ENCODE data around the gene GRAMD2A. TPM values are rescaled to one million over a fixed set of nuclear protein-coding genes. Genes with fewer than 3 reads are reported as not detected.

Gene GRAMD2A
- 0.74 and 1.5 TPM in 2 replicates for total RNA-seq

DNA sequence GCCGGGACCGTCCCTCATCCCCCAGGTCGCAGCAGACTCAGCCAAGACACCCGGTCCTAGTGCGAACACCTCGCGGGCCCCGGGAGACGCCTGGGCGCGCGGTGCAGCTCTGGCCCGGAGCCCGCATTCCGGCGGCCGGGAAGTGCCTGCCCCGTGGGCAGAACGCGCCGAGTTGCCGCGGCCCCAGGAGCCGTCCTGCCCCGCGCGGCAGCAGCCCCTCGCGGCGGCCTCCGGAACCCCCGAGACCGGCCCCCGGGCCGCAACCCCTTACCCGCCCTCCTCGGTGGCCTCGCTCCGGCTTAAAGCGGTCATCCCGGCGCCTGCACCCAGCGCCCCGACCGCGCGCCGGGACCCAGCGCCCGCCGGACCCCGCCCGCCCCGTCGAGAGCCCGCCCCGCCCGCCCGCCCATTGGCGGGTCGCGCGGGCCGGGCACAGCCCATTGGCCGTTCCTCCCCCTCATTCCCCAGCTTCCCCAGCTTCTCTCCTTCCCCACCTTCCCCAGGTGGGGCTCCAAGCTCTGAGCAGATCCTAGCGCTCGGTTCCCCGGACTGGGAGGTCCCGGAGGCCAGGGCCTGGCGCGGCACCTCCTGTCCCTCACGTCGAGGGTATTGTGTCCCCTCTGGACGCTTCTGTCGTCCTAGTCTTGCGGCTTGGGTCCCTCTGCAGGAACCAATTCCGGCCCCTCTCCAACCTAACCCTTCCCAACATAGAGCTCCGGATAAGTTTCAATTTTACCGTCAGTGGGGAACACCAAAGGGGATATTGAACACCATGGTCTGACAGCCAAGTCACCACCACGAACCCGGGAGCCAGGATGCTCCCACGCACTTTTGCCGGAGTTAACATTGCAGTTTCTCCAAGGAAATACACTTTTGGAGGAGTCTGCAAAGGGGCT is at the start of gene GRAMD2A:
Gene GRAMD2A, minus strand, starts transcription at position 328 of the 896 bp plus-strand sequence.

DNA sequence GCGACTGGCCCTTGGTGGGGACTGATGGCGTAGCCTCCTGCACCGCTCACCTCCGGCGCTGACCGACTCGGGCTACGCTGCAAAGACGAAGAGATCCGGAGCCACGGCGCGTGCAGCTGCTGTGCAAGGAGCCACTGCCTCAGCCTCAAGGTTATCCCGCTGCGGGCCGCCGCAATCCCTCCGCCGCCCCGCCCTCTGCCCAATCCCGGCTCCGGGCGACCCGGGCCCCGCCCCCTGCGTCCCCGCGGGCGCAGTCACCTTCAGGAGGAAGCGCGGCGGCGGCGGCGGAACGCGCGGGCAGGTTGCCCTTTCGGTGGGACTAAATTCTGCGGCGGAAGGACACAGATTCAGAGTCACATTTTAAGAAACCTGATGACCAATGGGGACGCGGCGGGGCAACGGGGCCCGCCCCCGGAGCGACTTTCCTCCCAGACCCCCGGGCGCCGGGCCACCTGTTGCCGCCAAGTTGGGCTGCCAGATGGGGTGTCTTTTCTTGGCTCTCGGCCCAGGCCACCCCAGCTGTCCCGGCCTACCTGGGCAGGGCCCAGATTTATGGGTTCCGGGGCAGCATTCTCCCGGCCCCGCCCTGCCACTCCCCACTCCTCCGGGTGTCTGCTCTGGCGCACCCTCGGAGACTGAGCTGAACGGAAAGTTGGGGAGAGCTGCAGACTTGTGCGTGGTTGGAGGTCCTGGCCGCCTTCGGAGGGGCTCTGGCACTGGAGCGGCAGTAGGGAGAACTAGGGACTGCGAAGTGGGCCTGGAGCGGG is 33.7 kb upstream of the GRAMD2A start, which contains the start of gene PKM:
Gene PKM, minus strand, starts transcription at position 125 of the 767 bp plus-strand sequence. CDS start 12,093 bp downstream, outside the sequence.

DNA sequence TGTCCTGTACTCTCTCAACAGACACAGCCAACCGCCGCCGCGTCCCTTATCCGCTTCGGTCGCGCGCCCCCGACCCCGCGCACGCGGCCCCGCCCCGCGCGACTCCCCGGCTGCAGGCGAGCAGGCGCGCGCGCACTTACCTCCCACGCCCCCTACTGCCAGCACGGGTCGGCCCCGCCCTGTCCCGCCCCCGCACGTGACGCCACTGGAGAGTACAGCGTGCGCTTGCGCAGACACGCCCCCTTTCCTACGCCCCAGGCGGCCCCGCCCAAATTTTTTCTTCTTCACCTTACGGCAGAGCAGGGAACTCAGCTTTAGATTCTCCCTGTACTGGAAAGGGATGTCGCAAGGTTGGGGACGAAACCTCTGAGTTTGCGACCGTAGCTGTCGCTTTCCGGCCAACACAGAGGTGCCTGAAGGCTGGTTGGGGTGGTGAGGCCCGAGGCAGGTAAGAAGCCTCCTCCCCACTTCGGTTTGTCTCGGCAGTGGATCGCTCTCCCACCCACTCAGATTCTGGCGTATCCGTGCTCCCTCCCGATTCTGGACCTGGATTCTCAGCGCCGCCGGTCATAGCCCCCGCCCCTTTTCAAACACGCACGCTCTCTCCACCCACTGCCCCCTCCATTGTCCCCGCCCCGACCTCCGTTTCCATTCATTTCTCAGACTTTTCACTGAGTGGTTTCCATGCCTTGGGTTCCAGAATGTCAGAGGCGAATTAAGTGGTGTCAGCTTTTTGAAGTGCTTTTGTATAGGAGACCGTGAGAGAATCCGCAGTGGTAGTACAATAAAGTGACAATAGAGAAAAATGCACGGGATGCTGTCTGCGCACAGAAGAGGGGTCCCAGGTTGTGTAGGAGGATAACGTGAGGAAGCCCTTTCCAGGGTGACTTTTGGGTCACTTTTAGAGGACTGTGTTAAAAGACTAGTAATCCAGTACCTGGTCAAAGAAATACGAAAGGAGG is 79.3 kb downstream of the GRAMD2A start, which contains the start of the genes MYO9A and SENP8:
Gene MYO9A, minus strand, starts transcription at position 134 of the 962 bp plus-strand sequence. CDS start 71,587 bp downstream, outside the sequence.
Gene SENP8, plus strand, starts transcription at position 387 of the 962 bp plus-strand sequence. CDS start 21,221 bp downstream, outside the sequence.

Other genes with a start within 250 kb of the GRAMD2A start
- 10.1 and 10.3 TPM in 2 replicates for gene MYO9A, start 79.6 kb downstream of the GRAMD2A start, total RNA-seq
- gene SENP8, start 79.4 kb downstream of the GRAMD2A start, total RNA-seq: 1.5 and 2.0 TPM in 2 replicates
- 1,392 and 1,402 TPM in 2 replicates for gene PKM, start 33.4 kb upstream of the GRAMD2A start, total RNA-seq
- gene PARP6, start 74.8 kb upstream of the GRAMD2A start, total RNA-seq: 11.8 and 18.0 TPM in 2 replicates
- gene CELF6, start 122.4 kb upstream of the GRAMD2A start, total RNA-seq: not detected in 2 replicates
- gene HEXA, start 178.2 kb upstream of the GRAMD2A start, total RNA-seq: 62.7 and 65.4 TPM in 2 replicates
- gene TMEM202, start 200.5 kb upstream of the GRAMD2A start, total RNA-seq: not detected in 2 replicates

Data from bronchus fibroblast of lung (primary cell).